ENCODE measurements around the gene C5orf47. TPM values are rescaled to one million over a fixed set of nuclear protein-coding genes. Genes with fewer than 3 reads are reported as not detected.

C5orf47 gene
- total and polyA plus RNA-seq, 10 of the 15 experiments (the other 5 are each of a cell fraction or from before 2014, with no cell fraction given), result 0.04 TPM; not detected in 9

Other genes with a start within 250 kb of the C5orf47 start
- 23.9 and 25.7 TPM in 2 replicates for gene CPEB4, start 100.8 kb upstream of the C5orf47 start, total RNA-seq (2014; rRNA removed)
- gene CPEB4, start 100.8 kb upstream of the C5orf47 start, total RNA-seq (2014; rRNA removed; fragmentation: Illumina TruSeq; extraction: Trizol), result 30.2 and 33.9 TPM in 2 replicates
- 33.1 and 39.4 TPM in 2 replicates for gene CPEB4, start 100.8 kb upstream of the C5orf47 start, total RNA-seq (2021)
- 31.4 and 36.5 TPM in 2 replicates for gene CPEB4, start 100.8 kb upstream of the C5orf47 start, polyA plus RNA-seq (2011; rRNA removed)
- 19.5 and 20.2 TPM in 2 replicates for gene CPEB4, start 100.8 kb upstream of the C5orf47 start, polyA plus RNA-seq (2014; fragmentation: Illumina TruSeq; extraction: Trizol)
- gene CPEB4, start 100.8 kb upstream of the C5orf47 start, polyA plus RNA-seq (2014; fragmentation: Nextera tagmentation; extraction: Ambion mirVana), result 10 to 100 TPM in 1 of 2 experiments, 1 to 10 TPM in 1; 6.9 to 20.3 TPM
- 18.0 and 20.6 TPM in 2 replicates for gene CPEB4, start 100.8 kb upstream of the C5orf47 start, polyA plus RNA-seq (2014; rRNA removed)
- 10 to 100 TPM; 11.9 to 13.3 TPM for gene CPEB4, start 100.8 kb upstream of the C5orf47 start, polyA plus RNA-seq (2016; fragmentation: Nextera tagmentation; extraction: Ambion mirVana)
- not detected in 2 replicates for gene NSG2, start 56.5 kb downstream of the C5orf47 start, total RNA-seq (2014; rRNA removed)
- gene NSG2, start 56.5 kb downstream of the C5orf47 start, total RNA-seq (2014; rRNA removed; fragmentation: Illumina TruSeq; extraction: Trizol), result not detected in 2 replicates
- gene NSG2, start 56.5 kb downstream of the C5orf47 start, total RNA-seq (2021), result not detected in 2 replicates
- 0.14 and 0.17 TPM in 2 replicates for gene NSG2, start 56.5 kb downstream of the C5orf47 start, polyA plus RNA-seq (2011; rRNA removed)
- 0.04 TPM in 1 of 2 replicates, not detected in the other for gene NSG2, start 56.5 kb downstream of the C5orf47 start, polyA plus RNA-seq (2014; fragmentation: Illumina TruSeq; extraction: Trizol)
- not detected for gene NSG2, start 56.5 kb downstream of the C5orf47 start, polyA plus RNA-seq (2014; fragmentation: Nextera tagmentation; extraction: Ambion mirVana)
- gene NSG2, start 56.5 kb downstream of the C5orf47 start, polyA plus RNA-seq (2014; rRNA removed), result not detected in 2 replicates
- gene NSG2, start 56.5 kb downstream of the C5orf47 start, polyA plus RNA-seq (2016; fragmentation: Nextera tagmentation; extraction: Ambion mirVana), result not detected

All from GM12878 (cell line).